ENCODE measurements around the gene TRAF7.

The TRAF7 gene

DNA sequence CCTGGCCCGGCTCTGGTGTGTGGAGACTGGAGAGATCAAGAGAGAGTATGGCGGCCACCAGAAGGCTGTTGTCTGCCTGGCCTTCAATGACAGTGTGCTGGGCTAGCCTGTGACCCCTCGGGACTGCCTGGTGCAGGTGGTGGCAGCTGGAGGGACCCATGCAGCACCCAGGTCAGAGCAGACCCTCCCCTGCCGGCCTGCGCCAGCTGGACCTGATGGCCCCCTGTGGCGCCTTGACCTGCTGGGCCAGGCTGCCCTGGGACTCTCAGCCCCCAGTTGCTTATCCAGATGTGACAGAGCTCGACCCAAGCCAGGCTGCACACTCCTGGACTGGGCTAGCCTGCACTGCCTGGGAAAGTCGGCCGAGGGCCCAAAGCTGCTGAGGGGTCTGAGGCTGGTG lies 53.2 kb downstream of the TRAF7 start:
- no peak overlapping the region for H3K4me3 ChIP-seq (ENCODE audit: low read depth, low read length)
- no peak for DNase-seq (ENCODE audit: low read depth)
- TF ChIP-seq, protein P1, sequence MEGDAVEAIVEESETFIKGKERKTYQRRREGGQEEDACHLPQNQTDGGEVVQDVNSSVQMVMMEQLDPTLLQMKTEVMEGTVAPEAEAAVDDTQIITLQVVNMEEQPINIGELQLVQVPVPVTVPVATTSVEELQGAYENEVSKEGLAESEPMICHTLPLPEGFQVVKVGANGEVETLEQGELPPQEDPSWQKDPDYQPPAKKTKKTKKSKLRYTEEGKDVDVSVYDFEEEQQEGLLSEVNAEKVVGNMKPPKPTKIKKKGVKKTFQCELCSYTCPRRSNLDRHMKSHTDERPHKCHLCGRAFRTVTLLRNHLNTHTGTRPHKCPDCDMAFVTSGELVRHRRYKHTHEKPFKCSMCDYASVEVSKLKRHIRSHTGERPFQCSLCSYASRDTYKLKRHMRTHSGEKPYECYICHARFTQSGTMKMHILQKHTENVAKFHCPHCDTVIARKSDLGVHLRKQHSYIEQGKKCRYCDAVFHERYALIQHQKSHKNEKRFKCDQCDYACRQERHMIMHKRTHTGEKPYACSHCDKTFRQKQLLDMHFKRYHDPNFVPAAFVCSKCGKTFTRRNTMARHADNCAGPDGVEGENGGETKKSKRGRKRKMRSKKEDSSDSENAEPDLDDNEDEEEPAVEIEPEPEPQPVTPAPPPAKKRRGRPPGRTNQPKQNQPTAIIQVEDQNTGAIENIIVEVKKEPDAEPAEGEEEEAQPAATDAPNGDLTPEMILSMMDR (IDR thresholded peaks at IDR 0.05; ENCODE audit: insufficient read depth, low read depth, low read length, missing control alignments), result no peak

DNA sequence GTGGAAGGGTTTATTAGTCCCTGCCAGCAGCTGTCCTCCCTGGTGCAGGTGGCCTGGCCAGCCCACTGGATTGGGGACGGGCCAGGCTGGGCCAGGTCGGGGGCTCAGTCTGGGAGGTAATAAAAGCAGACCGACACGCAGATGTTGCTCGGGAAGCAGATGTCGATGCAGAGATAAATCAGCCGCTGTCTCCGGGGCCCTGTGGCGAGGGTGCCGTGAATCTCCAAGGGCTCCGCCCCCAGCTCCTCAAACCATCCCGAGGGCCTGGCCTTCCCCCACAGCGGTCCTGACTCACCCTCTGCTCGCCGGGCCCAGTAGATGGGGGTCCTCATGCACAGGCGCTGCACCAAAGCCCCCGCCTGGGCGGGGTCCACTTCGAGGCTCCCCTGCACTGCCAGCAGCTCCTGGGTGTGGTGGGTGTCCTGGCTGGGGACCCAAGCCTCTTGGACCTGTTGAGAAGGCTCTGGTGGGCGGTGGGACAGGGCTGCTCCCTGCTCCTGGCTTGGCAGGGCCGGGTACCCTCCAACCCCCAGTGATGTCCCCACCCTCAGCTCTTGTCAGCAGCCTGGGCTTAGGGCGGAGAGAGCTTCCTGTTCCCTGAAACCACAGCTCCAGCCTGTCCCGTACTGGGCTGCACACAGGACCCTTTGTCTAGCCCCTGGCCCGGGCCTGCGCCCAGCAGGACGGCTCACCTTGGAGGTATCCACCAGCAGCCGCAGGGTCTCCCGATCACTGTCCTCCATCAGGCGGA lies 53.9 kb downstream of the TRAF7 start:
- TF ChIP-seq, protein P1 (IDR thresholded peaks at IDR 0.05; ENCODE audit: insufficient read depth, low read depth, low read length, missing control alignments), result no peak
- no peak for DNase-seq (ENCODE audit: low read depth)

DNA sequence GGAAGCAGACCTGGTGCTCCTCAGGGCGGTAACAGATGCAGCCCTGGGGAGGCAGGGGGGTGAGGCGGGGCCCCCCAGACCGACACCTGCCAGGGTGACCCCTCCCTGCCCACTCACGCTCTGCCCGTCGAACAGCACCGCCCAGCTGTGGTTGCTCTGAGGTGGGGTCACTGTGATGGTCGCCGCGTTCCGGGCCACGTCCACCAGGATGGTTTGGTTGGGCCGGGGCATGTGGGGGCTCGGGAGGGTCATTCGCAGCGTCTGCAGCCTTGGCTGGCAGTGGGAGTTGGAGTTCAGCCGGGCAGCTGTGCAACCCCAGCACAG lies 54.4 kb downstream of the TRAF7 start:
- DNase-seq (ENCODE audit: low read depth), result no peak
- TF ChIP-seq, protein P1 (IDR thresholded peaks at IDR 0.05; ENCODE audit: insufficient read depth, low read depth, low read length, missing control alignments), result no peak
- H3K4me3 ChIP-seq (ENCODE audit: low read depth, low read length), result no peak overlapping the region

More for the DNA sequence above, 53.9 kb downstream of the TRAF7 start:
- no peak overlapping the region for H3K4me3 ChIP-seq (ENCODE audit: low read depth, low read length)

DNA sequence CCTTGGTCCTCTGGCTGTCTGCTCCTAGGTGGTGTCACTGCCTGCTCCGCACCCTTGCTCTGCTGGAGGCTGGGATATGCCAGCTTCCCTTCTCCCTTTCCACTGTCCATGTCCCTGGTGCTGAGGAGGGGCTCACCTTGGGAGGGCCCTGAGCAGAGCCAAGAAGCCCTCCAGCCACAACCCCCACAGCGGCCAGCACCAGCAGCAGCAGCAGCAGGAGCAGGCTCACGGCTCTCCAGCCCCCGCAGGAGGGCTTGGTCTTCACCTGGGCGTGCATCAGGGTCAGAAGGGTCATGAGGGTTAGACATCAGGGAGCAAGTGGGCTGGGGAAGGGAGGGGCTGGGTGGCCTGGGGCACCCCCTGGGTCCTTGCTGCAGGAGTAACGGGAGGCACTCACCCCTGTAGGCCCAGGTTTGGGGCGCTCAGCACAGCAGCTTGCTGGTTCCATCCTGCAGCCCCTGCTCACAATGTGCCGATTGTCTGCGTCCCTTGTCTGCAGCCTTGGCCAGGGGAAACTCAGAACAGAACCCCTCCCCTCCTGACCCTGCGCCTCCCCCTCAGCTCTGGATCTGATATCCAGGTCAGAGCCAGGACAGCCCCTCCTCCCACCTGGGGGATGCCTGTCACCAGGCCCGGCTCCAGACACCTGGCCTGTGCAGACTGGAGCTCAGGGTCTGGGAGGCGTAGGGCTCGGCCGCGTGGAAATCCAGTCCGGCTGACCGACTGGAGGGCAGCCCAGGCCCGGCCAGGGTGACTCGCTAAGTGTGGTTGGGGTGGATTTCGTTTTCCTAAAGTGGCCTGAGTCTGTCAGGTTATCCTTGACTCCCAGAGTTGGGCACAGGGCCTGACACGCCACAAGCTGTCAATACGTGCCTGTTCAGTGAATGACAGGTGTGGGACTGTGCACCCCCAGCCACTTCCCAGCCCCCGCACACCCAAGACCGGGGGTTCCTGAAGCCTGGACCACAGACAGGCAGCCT lies 55.1 kb downstream of the TRAF7 start, which contains the start of gene BRICD5:
BRICD5 (minus strand) TSS at position 478 of the 980 bp plus-strand sequence; CDS start at position 448, 30 bp downstream.
- no peak for DNase-seq (ENCODE audit: low read depth)
- TF ChIP-seq, protein P1 (IDR thresholded peaks at IDR 0.05; ENCODE audit: insufficient read depth, low read depth, low read length, missing control alignments), result no peak
- no peak within 1 kb of the TSS for H3K4me3 ChIP-seq (ENCODE audit: low read depth, low read length)

DNA sequence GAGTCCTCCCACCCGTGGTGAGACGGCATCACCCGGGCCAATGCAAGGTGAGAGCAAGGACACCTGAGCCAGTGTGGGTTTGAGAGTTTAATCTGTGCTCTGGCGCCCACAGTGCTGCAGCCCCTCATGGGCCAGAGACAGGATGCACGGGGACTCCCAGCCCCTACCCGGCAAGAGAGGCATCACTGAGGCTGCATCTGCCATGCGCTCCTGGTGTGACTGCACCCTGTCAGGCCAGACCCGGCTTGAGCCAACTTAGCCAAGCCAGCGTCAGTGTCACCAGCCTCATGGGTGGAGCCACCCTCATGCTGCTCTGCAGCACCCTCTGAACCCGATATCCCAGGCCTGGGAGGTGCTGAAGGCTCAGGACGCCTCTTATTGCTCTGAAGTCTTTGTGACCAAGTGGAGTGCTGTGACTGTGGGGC lies 56.4 kb downstream of the TRAF7 start:
- no peak for DNase-seq (ENCODE audit: low read depth)
- H3K4me3 ChIP-seq (ENCODE audit: low read depth, low read length), result no peak overlapping the region
- TF ChIP-seq, protein P1 (IDR thresholded peaks at IDR 0.05; ENCODE audit: insufficient read depth, low read depth, low read length, missing control alignments), result no peak

DNA sequence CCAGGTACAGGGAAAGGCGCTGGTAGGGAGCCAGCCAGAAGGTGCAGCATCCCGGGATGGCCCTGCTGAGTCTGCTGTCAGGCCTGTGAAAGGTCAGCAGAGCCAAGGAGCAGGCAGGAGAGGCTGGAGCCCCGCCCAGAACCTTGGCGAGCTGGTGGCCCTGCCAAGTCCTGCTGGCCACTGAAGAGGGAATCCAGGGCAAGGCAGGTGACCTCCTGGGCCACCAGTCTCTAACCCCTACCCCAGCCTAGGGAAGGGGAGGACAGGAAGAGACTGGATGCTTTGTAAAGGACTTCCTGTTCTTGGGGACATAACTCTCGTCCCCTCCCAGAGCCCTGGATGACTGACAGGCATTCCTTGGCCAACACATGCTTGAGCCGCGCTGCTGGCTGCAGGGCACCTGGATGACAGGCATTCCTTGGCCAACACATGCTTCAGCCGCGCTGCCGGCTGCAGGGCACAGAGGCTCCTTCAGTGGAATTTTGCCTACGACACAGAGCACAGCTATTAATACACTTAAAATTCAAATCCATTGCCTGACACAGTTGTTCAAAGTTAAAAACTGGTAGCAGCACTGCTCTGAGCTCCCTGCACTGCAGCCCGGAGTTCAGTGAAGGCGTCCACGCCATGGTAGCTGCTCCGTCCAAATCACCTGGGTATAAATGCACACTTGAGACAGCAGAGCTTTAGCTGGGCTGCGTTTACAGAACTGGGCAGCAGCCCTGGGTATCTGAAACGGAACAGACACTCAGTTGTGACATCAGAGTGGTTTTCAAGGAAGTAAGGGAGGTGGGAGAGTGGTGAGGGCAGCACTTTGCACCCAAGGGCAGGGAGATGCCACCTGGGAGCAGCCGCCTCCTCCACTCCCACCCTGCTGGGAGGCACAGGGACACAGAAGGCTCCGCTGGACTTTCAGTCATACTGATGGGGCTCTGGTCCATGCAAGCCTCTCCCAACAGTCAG lies 57.1 kb downstream of the TRAF7 start:
- peak overlapping the region; percentile 49 for H3K4me3 ChIP-seq (ENCODE audit: low read depth, low read length)
- no peak for DNase-seq (ENCODE audit: low read depth)
- TF ChIP-seq, protein P1 (IDR thresholded peaks at IDR 0.05; ENCODE audit: insufficient read depth, low read depth, low read length, missing control alignments), result no peak

All from GM12865 (cell line).